ENCODE data around the gene PERP.

Gene PERP

GRCh38 chr6:138142806-138143205 is 35.6 kb upstream of the PERP start:
- TF ChIP-seq RAD21 (IDR thresholded peaks at IDR 0.05; ENCODE audit: low read depth) = no peak
- TF ChIP-seq EP300 (IDR thresholded peaks at IDR 0.05; ENCODE audit: borderline replicate concordance) = no peak

GRCh38 chr6:138129190-138129589 is 22.0 kb upstream of the PERP start:
- TF ChIP-seq TAF1 (IDR thresholded peaks at IDR 0.05; ENCODE audit: low read depth) (no peak), CREB1 (IDR thresholded peaks at IDR 0.05; ENCODE audit: low read depth) (no peak), TCF12 (IDR thresholded peaks at IDR 0.05; ENCODE audit: low read depth) (no peak)

- TF ChIP-seq NFIC (IDR thresholded peaks at IDR 0.05) (no peak), FOXM1 (IDR thresholded peaks at IDR 0.05; ENCODE audit: borderline replicate concordance, low read depth) (no peak), ZBTB7A (IDR thresholded peaks at IDR 0.05; ENCODE audit: low read depth) (no peak), CEBPB (IDR thresholded peaks at IDR 0.05) (no peak), TAF1 (IDR thresholded peaks at IDR 0.05; ENCODE audit: low read depth) (no peak), CREB1 (IDR thresholded peaks at IDR 0.05; ENCODE audit: low read depth) (no peak), TEAD4 (IDR thresholded peaks at IDR 0.05) (no peak), MAX (IDR thresholded peaks at IDR 0.05) (no peak), USF1 (IDR thresholded peaks at IDR 0.05) (no peak), YY1 (IDR thresholded peaks at IDR 0.05; ENCODE audit: low read depth) (no peak), REST (IDR thresholded peaks at IDR 0.05; ENCODE audit: low read depth) (no peak), EGR1 (IDR thresholded peaks at IDR 0.05) (no peak), RAD21 (IDR thresholded peaks at IDR 0.05; ENCODE audit: low read depth) (no peak), TCF12 (IDR thresholded peaks at IDR 0.05; ENCODE audit: low read depth) (no peak), EP300 (IDR thresholded peaks at IDR 0.05; ENCODE audit: borderline replicate concordance) (no peak)
Measured at GRCh38 chr6:138128096-138128495, 20.9 kb upstream of the PERP start.

- TF ChIP-seq MAX (IDR thresholded peaks at IDR 0.05) = no peak
- TF ChIP-seq FOXM1 (IDR thresholded peaks at IDR 0.05; ENCODE audit: borderline replicate concordance, low read depth) = no peak
- no peak for TF ChIP-seq USF1 (IDR thresholded peaks at IDR 0.05)
- no peak for TF ChIP-seq TAF1 (IDR thresholded peaks at IDR 0.05; ENCODE audit: low read depth)
- no peak for TF ChIP-seq TEAD4 (IDR thresholded peaks at IDR 0.05)
Measured at GRCh38 chr6:138124096-138124495, 16.9 kb upstream of the PERP start.

GRCh38 chr6:138119976-138120375 is 12.8 kb upstream of the PERP start:
- no peak for TF ChIP-seq EP300 (IDR thresholded peaks at IDR 0.05; ENCODE audit: borderline replicate concordance)
- no peak for TF ChIP-seq REST (IDR thresholded peaks at IDR 0.05; ENCODE audit: low read depth)

GRCh38 chr6:138117376-138117914 is 10.2 kb upstream of the PERP start:
- TF ChIP-seq CEBPB (IDR thresholded peaks at IDR 0.05) (no peak), TEAD4 (IDR thresholded peaks at IDR 0.05) (no peak), TCF12 (IDR thresholded peaks at IDR 0.05; ENCODE audit: low read depth) (no peak), EGR1 (IDR thresholded peaks at IDR 0.05) (no peak), MAX (IDR thresholded peaks at IDR 0.05) (no peak), RAD21 (IDR thresholded peaks at IDR 0.05; ENCODE audit: low read depth) (no peak), EP300 (IDR thresholded peaks at IDR 0.05; ENCODE audit: borderline replicate concordance) (no peak), YY1 (IDR thresholded peaks at IDR 0.05; ENCODE audit: low read depth) (no peak), CREB1 (IDR thresholded peaks at IDR 0.05; ENCODE audit: low read depth) (no peak), USF1 (IDR thresholded peaks at IDR 0.05) (no peak)
